Parathyroid adenoma (tissue), 2 donors: ENCODE results near the gene ZNF507.

ENCODE experiments used
- H2AFZ ChIP-seq: fragments of 300-600 bp; sonication (generic); one replicate; pipeline ENCODE4 v1.7.0; 2017; ENCODE audit warnings: antibody characterized with exemption, mild to moderate bottlenecking
- H3K27ac ChIP-seq: fragments of 300-600 bp; sonication (generic); one replicate; pipeline ENCODE4 v1.7.0; 2017
- H3K27me3 ChIP-seq: fragments of 300-600 bp; sonication (generic); one replicate; pipeline ENCODE4 v1.7.0; 2017; ENCODE audit warnings: low read length; ENCODE audit not compliant: control insufficient read depth, insufficient read depth
- H3K36me3 ChIP-seq: fragments of 300-600 bp; sonication (generic); one replicate; pipeline ENCODE4 v1.7.0; 2017; ENCODE audit warnings: low read length; ENCODE audit not compliant: control insufficient read depth, insufficient read depth
- H3K4me1 ChIP-seq: fragments of 300-600 bp; sonication (generic); one replicate; pipeline ENCODE4 v1.7.0; 2017; ENCODE audit warnings: control low read depth
- H3K4me2 ChIP-seq: fragments of 300-600 bp; sonication (generic); one replicate; pipeline ENCODE4 v1.7.0; 2017; ENCODE audit warnings: low read length
- H3K4me3 ChIP-seq: fragments of 300-600 bp; sonication (generic); one replicate; pipeline ENCODE4 v1.7.0; 2017; ENCODE audit warnings: low read depth, low read length
- H3K79me2 ChIP-seq: fragments of 300-600 bp; sonication (generic); one replicate; pipeline ENCODE4 v1.7.0; 2017; ENCODE audit warnings: control low read depth
- H3K9ac ChIP-seq: fragments of 300-600 bp; sonication (generic); one replicate; pipeline ENCODE4 v1.7.0; 2017; ENCODE audit warnings: mild to moderate bottlenecking
- H3K9me3 ChIP-seq: fragments of 300-600 bp; sonication (generic); one replicate; pipeline ENCODE4 v1.7.0; 2017; ENCODE audit warnings: low read length; ENCODE audit not compliant: control insufficient read depth
- CTCF ChIP-seq: fragments of 300-600 bp; sonication (generic); IDR thresholded peaks from one replicate; pipeline ENCODE4 v1.7.0; 2017; ENCODE audit warnings: antibody characterized with exemption, mild to moderate bottlenecking
- donor health status: primary hyperparathyroidism.

ZNF507 gene

GRCh38 chr19:32405431-32406160 is 60.2 kb downstream of the ZNF507 start, which contains the start of gene DPY19L3:
TSS of gene DPY19L3 (plus strand) at chr19:32405770. CDS start at chr19:32408254, 2,484 bp downstream.
- H3K36me3 ChIP-seq: peaks cover 2% of the 10 kb centered on the region
- no peaks in the 10 kb centered on the region for H3K9me3 ChIP-seq
- H3K9ac ChIP-seq: peak within 1 kb of the TSS; percentile 97
- peak within 1 kb of the TSS; percentile 91 for H3K4me2 ChIP-seq
- no peaks in the 10 kb centered on the region for H3K4me1 ChIP-seq
- no peaks in the 10 kb centered on the region for H3K79me2 ChIP-seq
- H3K27me3 ChIP-seq: no peaks in the 10 kb centered on the region
- TF ChIP-seq CTCF: peak; percentile 15
- H2AFZ ChIP-seq: peak within 1 kb of the TSS; percentile 96
- H3K27ac ChIP-seq: peak within 1 kb of the TSS; percentile 97
- H3K4me3 ChIP-seq: peak within 1 kb of the TSS; percentile 99

GRCh38 chr19:32406161-32407003 is 61.0 kb downstream of the ZNF507 start:
- H3K36me3 ChIP-seq: peaks cover 2% of the 10 kb centered on the region
- no peaks in the 10 kb centered on the region for H3K9me3 ChIP-seq
- H2AFZ ChIP-seq: peak overlapping the region; percentile 91
- no peaks in the 10 kb centered on the region for H3K27me3 ChIP-seq
- H3K9ac ChIP-seq: no peak overlapping the region
- H3K79me2 ChIP-seq: no peaks in the 10 kb centered on the region
- no peak for TF ChIP-seq CTCF
- H3K4me2 ChIP-seq: peak overlapping the region; percentile 79
- peak overlapping the region; percentile 69 for H3K4me3 ChIP-seq
- no peaks in the 10 kb centered on the region for H3K4me1 ChIP-seq
- H3K27ac ChIP-seq: peak overlapping the region; percentile 34

- H3K4me3 ChIP-seq: no peak overlapping the region
Measured at GRCh38 chr19:32407004-32407992, 61.9 kb downstream of the ZNF507 start.

GRCh38 chr19:32415246-32415645 is 69.8 kb downstream of the ZNF507 start:
- no peak for TF ChIP-seq CTCF
- Histone ChIP-seq H3K79me2 (no peaks in the 10 kb centered on the region), H3K27me3 (no peaks in the 10 kb centered on the region), H3K9ac (no peak overlapping the region), H3K4me1 (peaks cover 6% of the 10 kb centered on the region), H3K9me3 (no peaks in the 10 kb centered on the region), H3K36me3 (no peaks in the 10 kb centered on the region), H3K4me2 (no peak overlapping the region), H3K27ac (no peak overlapping the region), H3K4me3 (no peak overlapping the region), H2AFZ (no peak overlapping the region)

More at GRCh38 chr19:32407004-32407992, 61.9 kb downstream of the ZNF507 start:
- Histone ChIP-seq H3K36me3 (peaks cover 2% of the 10 kb centered on the region), H3K79me2 (no peaks in the 10 kb centered on the region), H3K4me1 (no peaks in the 10 kb centered on the region), H3K27ac (no peak overlapping the region), H3K9ac (no peak overlapping the region), H2AFZ (no peak overlapping the region), H3K9me3 (no peaks in the 10 kb centered on the region), H3K27me3 (no peaks in the 10 kb centered on the region), H3K4me2 (no peak overlapping the region)
- TF ChIP-seq CTCF: no peak
